Activated CD8-positive, alpha-beta memory T cell treated with anti-CD3 and anti-CD28 coated beads, Interleukin-2, amount 10 ng/mL, durations not matched to agents 7 days and 5 days (primary cell): Measurements from ENCODE around the gene OR10A5. TPM values are rescaled to one million over a fixed set of nuclear protein-coding genes. Genes with fewer than 3 reads are reported as not detected.
"Not testable (repeated sequence)": the region's sequence is repeated elsewhere in the genome, so short reads cannot be mapped to it uniquely, and the experiment has no call there.

Experiments
- ATAC-seq: fragments of 150-1000 bp; cut with Tn5 transposase; one replicate; pipeline ENCODE4 v1.10.0; 2021; ENCODE audit warnings: moderate library complexity
- CTCF ChIA-PET: fragments of 350-600 bp; sonication (Branson Sonifier 250); formaldehyde crosslinking; loops from one replicate; lab custom pipeline; 2021; ENCODE audit warnings: antibody characterized with exemption; lab: Charles Lee
- DNase-seq: peaks from one replicate; pipeline ENCODE4 v3.0.0-alpha.2; 2020
- H3K27ac Mint-ChIP-seq: one replicate; pipeline ENCODE4 v1.8.0; 2021; ENCODE audit warnings: mild to moderate bottlenecking, mixed read lengths
- H3K27me3 Mint-ChIP-seq: one replicate; pipeline ENCODE4 v1.8.0; 2021; ENCODE audit warnings: mixed read lengths
- H3K36me3 Mint-ChIP-seq: one replicate; pipeline ENCODE4 v1.8.0; 2021; ENCODE audit warnings: mild to moderate bottlenecking, mixed read lengths
- H3K4me1 Mint-ChIP-seq: one replicate; pipeline ENCODE4 v1.8.0; 2021; ENCODE audit warnings: mixed read lengths
- H3K4me3 Mint-ChIP-seq: one replicate; pipeline ENCODE4 v1.8.0; 2021; ENCODE audit warnings: mild to moderate bottlenecking, moderate library complexity, mixed read lengths
- H3K9me3 Mint-ChIP-seq: one replicate; pipeline ENCODE4 v1.8.0; 2022; ENCODE audit warnings: low read depth, mixed read lengths
- total RNA-seq, 2 experiments: library from RNA; stranded (reverse); gene quantifications; one replicate each; pipeline ENCODE4 v1.2.3, GENCODE V29; 2021

The OR10A5 gene
- total RNA-seq, 2 experiments from 2014 or later = not detected

- Mint-ChIP-seq H3K4me1 (peaks cover 7% of the 10 kb centered on the region), H3K36me3 (no peaks in the 10 kb centered on the region), H3K27ac (no peak overlapping the region), H3K4me3 (no peak overlapping the region), H3K9me3 (no peaks in the 10 kb centered on the region), H3K27me3 (peaks cover 2% of the 10 kb centered on the region)
- DNase-seq (no peak), ATAC-seq (no peak)
- CTCF ChIA-PET = no interaction called here
Observed at GRCh38 chr11:6843670-6844069, 1.8 kb upstream of the OR10A5 start.

GRCh38 chr11:6844356-6844755 lies 1.1 kb upstream of the OR10A5 start:
- DNase-seq (no peak), ATAC-seq (no peak)
- peaks cover 2% of the 10 kb centered on the region for H3K27me3 Mint-ChIP-seq
- H3K4me3 Mint-ChIP-seq = no peak overlapping the region
- H3K27ac Mint-ChIP-seq = no peak overlapping the region
- no peaks in the 10 kb centered on the region for H3K36me3 Mint-ChIP-seq
- no peaks in the 10 kb centered on the region for H3K9me3 Mint-ChIP-seq
- CTCF ChIA-PET = no interaction called here
- peaks cover 7% of the 10 kb centered on the region for H3K4me1 Mint-ChIP-seq

GRCh38 chr11:6850526-6850925 lies 5.0 kb downstream of the OR10A5 start:
- no peak for ATAC-seq
- DNase-seq = no peak
- Mint-ChIP-seq H3K27ac (no peak overlapping the region), H3K27me3 (no peaks in the 10 kb centered on the region), H3K4me3 (no peak overlapping the region), H3K9me3 (peaks cover 14% of the 10 kb centered on the region), H3K36me3 (peaks cover 2% of the 10 kb centered on the region), H3K4me1 (no peaks in the 10 kb centered on the region)
- CTCF ChIA-PET = no interaction called here

- H3K27me3 Mint-ChIP-seq, CTCF ChIA-PET, DNase-seq, ATAC-seq, H3K4me3 Mint-ChIP-seq, H3K4me1 Mint-ChIP-seq, H3K27ac Mint-ChIP-seq, H3K36me3 Mint-ChIP-seq: not testable (repeated sequence)
- peaks cover 14% of the 10 kb centered on the region for H3K9me3 Mint-ChIP-seq
Observed at GRCh38 chr11:6854801-6855200, 9.3 kb downstream of the OR10A5 start.

- no peak for ATAC-seq
- DNase-seq = no peak
- peaks cover 4% of the 10 kb centered on the region for H3K36me3 Mint-ChIP-seq
- peaks cover 6% of the 10 kb centered on the region for H3K27me3 Mint-ChIP-seq
- CTCF ChIA-PET = no interaction called here
- H3K4me1 Mint-ChIP-seq = peaks cover 7% of the 10 kb centered on the region
- no peak overlapping the region for H3K27ac Mint-ChIP-seq
- H3K4me3 Mint-ChIP-seq = no peak overlapping the region
- H3K9me3 Mint-ChIP-seq = peaks cover 13% of the 10 kb centered on the region
Observed at GRCh38 chr11:6855971-6856541, 10.6 kb downstream of the OR10A5 start.

GRCh38 chr11:6856871-6857270 lies 11.4 kb downstream of the OR10A5 start:
- peaks cover 7% of the 10 kb centered on the region for H3K4me1 Mint-ChIP-seq
- peaks cover 4% of the 10 kb centered on the region for H3K36me3 Mint-ChIP-seq
- H3K4me3 Mint-ChIP-seq = no peak overlapping the region
- no peak for DNase-seq
- H3K9me3 Mint-ChIP-seq = peaks cover 8% of the 10 kb centered on the region
- H3K27ac Mint-ChIP-seq = no peak overlapping the region
- peaks cover 8% of the 10 kb centered on the region for H3K27me3 Mint-ChIP-seq
- peak; percentile 51 for ATAC-seq
- CTCF ChIA-PET = no interaction called here

- CTCF ChIA-PET = interaction anchor here (1.2 kb wide), 1 partner anchor 50 kb away, joined by 3 read pairs; no protein-coding TSS in a partner anchor
- Mint-ChIP-seq H3K9me3 (peaks cover 2% of the 10 kb centered on the region), H3K36me3 (no peaks in the 10 kb centered on the region), H3K27ac (no peak within 1 kb of the TSS), H3K4me3 (no peak within 1 kb of the TSS), H3K27me3 (peaks cover 15% of the 10 kb centered on the region), H3K4me1 (no peaks in the 10 kb centered on the region)
- ATAC-seq (no peak), DNase-seq (no peak)
Observed at GRCh38 chr11:6862961-6863360, 17.5 kb downstream of the OR10A5 start, which contains the start of gene OR10A2. Gene OR10A2 (plus strand): TSS chr11:6863057. CDS start chr11:6869755, 6,698 bp downstream.

GRCh38 chr11:6864438-6864837 lies 19.0 kb downstream of the OR10A5 start:
- H3K36me3 Mint-ChIP-seq = no peaks in the 10 kb centered on the region
- no peaks in the 10 kb centered on the region for H3K4me1 Mint-ChIP-seq
- no peak for DNase-seq
- ATAC-seq = no peak
- peaks cover 12% of the 10 kb centered on the region for H3K27me3 Mint-ChIP-seq
- peaks cover 2% of the 10 kb centered on the region for H3K9me3 Mint-ChIP-seq
- CTCF ChIA-PET = interaction anchor here (1.2 kb wide), 1 partner anchor 52 kb away, joined by 3 read pairs; no protein-coding TSS in a partner anchor
- no peak overlapping the region for H3K27ac Mint-ChIP-seq
- no peak overlapping the region for H3K4me3 Mint-ChIP-seq

- peaks cover 4% of the 10 kb centered on the region for H3K27me3 Mint-ChIP-seq
- no peaks in the 10 kb centered on the region for H3K9me3 Mint-ChIP-seq
- no peaks in the 10 kb centered on the region for H3K36me3 Mint-ChIP-seq
- H3K4me1 Mint-ChIP-seq = no peaks in the 10 kb centered on the region
- no peak for DNase-seq
- H3K27ac Mint-ChIP-seq = no peak overlapping the region
- CTCF ChIA-PET = no interaction called here
- H3K4me3 Mint-ChIP-seq = no peak overlapping the region
- no peak for ATAC-seq
Observed at GRCh38 chr11:6871278-6871677, 25.8 kb downstream of the OR10A5 start.

GRCh38 chr11:6875761-6876160 lies 30.3 kb downstream of the OR10A5 start:
- CTCF ChIA-PET = no interaction called here
- no peak for ATAC-seq
- Mint-ChIP-seq H3K4me1 (no peaks in the 10 kb centered on the region), H3K4me3 (no peak overlapping the region), H3K27ac (no peak overlapping the region), H3K9me3 (no peaks in the 10 kb centered on the region), H3K36me3 (no peaks in the 10 kb centered on the region), H3K27me3 (peaks cover 2% of the 10 kb centered on the region)
- DNase-seq = no peak

GRCh38 chr11:6876325-6876724 lies 30.8 kb downstream of the OR10A5 start, which contains the start of gene OR10A4:
Gene OR10A4 (plus strand): TSS chr11:6876625. CDS start chr11:6876648, 23 bp downstream.
- H3K9me3 Mint-ChIP-seq = no peaks in the 10 kb centered on the region
- H3K4me1 Mint-ChIP-seq = no peaks in the 10 kb centered on the region
- H3K4me3 Mint-ChIP-seq = no peak within 1 kb of the TSS
- H3K27ac Mint-ChIP-seq = no peak within 1 kb of the TSS
- DNase-seq = no peak
- CTCF ChIA-PET = no interaction called here
- peaks cover 7% of the 10 kb centered on the region for H3K27me3 Mint-ChIP-seq
- H3K36me3 Mint-ChIP-seq = no peaks in the 10 kb centered on the region
- ATAC-seq = no peak

GRCh38 chr11:6876914-6877313 lies 31.4 kb downstream of the OR10A5 start:
- no peaks in the 10 kb centered on the region for H3K4me1 Mint-ChIP-seq
- no peak for ATAC-seq
- peaks cover 5% of the 10 kb centered on the region for H3K27me3 Mint-ChIP-seq
- no peak for DNase-seq
- H3K27ac Mint-ChIP-seq = no peak overlapping the region
- no peaks in the 10 kb centered on the region for H3K9me3 Mint-ChIP-seq
- CTCF ChIA-PET = no interaction called here
- no peaks in the 10 kb centered on the region for H3K36me3 Mint-ChIP-seq
- no peak overlapping the region for H3K4me3 Mint-ChIP-seq

- H3K4me1 Mint-ChIP-seq = no peaks in the 10 kb centered on the region
- no peak for ATAC-seq
- DNase-seq = no peak
- no peaks in the 10 kb centered on the region for H3K36me3 Mint-ChIP-seq
- CTCF ChIA-PET = no interaction called here
- peaks cover 31% of the 10 kb centered on the region for H3K27me3 Mint-ChIP-seq
- H3K4me3 Mint-ChIP-seq = no peak overlapping the region
- no peaks in the 10 kb centered on the region for H3K9me3 Mint-ChIP-seq
- no peak overlapping the region for H3K27ac Mint-ChIP-seq
Observed at GRCh38 chr11:6882751-6883150, 37.3 kb downstream of the OR10A5 start.

GRCh38 chr11:6887711-6888110 lies 42.2 kb downstream of the OR10A5 start:
- H3K4me3 Mint-ChIP-seq, H3K9me3 Mint-ChIP-seq, DNase-seq, H3K4me1 Mint-ChIP-seq, H3K27ac Mint-ChIP-seq, CTCF ChIA-PET, ATAC-seq, H3K36me3 Mint-ChIP-seq: not testable (repeated sequence)
- H3K27me3 Mint-ChIP-seq = peaks cover 24% of the 10 kb centered on the region
